Suprapubic skin (tissue), 4 donors: ENCODE measurements around the gene ADORA1. TPM values are rescaled to one million over a fixed set of nuclear protein-coding genes. Genes with fewer than 3 reads are reported as not detected.
A peak's percentile ranks its signal among the peaks of the same experiment; 100 is the strongest.

ENCODE experiments used
- DNase-seq, 2 donors: peaks; one replicate each; pipeline ENCODE4 v3.0.0-alpha.2; 2019; ENCODE audit warnings: low spot score in 2 of 2
- H3K27ac ChIP-seq: fragments of 200-600 bp; sonication (generic); one replicate; pipeline ENCODE4 v1.5.1; 2019
- H3K27me3 ChIP-seq: fragments of 200-600 bp; sonication (generic); one replicate; pipeline ENCODE4 v1.5.1; 2019
- H3K36me3 ChIP-seq: fragments of 200-600 bp; sonication (generic); one replicate; pipeline ENCODE4 v1.5.1; 2019
- H3K4me1 ChIP-seq: fragments of 200-600 bp; sonication (generic); one replicate; pipeline ENCODE4 v1.5.1; 2019
- H3K4me3 ChIP-seq: fragments of 200-600 bp; sonication (generic); one replicate; pipeline ENCODE4 v1.5.1; 2019; ENCODE audit warnings: mild to moderate bottlenecking
- H3K9me3 ChIP-seq: fragments of 200-600 bp; sonication (generic); one replicate; pipeline ENCODE4 v1.5.1; 2019
- EP300 ChIP-seq: sonication (generic); formaldehyde crosslinking; IDR thresholded peaks from one replicate; pipeline ENCODE4 v1.6.1; 2017; ENCODE audit warnings: antibody characterized with exemption
- POLR2A ChIP-seq, 2 donors: fragments of 450-650 bp; IDR thresholded peaks; one replicate each; pipeline ENCODE4 v1.6.1; 2017; ENCODE audit warnings: antibody characterized with exemption in 2 of 2, mild to moderate bottlenecking in 2 of 2, moderate library complexity in 2 of 2
- POLR2AphosphoS5 ChIP-seq, 3 donors: sonication (generic); formaldehyde crosslinking; IDR thresholded peaks; one replicate each; pipeline ENCODE4 v1.6.1; 2017; ENCODE audit warnings: antibody characterized with exemption in 3 of 3
- WGBS: methylation state at CpG from one replicate; pipeline ENCODE4 v1.1.5; 2018; 5-methylcytosine and 5-hydroxymethylcytosine counted together
- total RNA-seq, 4 donors: library from RNA; depleted of rRNA; stranded (reverse); fragments of >200 nt; gene quantifications; one replicate each; pipeline ENCODE4 v1.1.0, GENCODE V29; 2016
- TF ChIP-seq, protein P1 (sequence below), 2 donors: fragments of 200-600 bp in 1 of 2; fragments of 450-650 bp in 1 of 2; sonication (generic) in 1 of 2; IDR thresholded peaks; one replicate each; pipeline ENCODE4 v1.5.1; 2016 to 2019; ENCODE audit warnings: antibody characterized with exemption in 2 of 2, mild to moderate bottlenecking in 1 of 2, moderate library complexity in 1 of 2

Gene ADORA1
- total RNA-seq, 4 donors from 2014 or later: 3.4 to 8.2 (median 5.6) TPM

DNA sequence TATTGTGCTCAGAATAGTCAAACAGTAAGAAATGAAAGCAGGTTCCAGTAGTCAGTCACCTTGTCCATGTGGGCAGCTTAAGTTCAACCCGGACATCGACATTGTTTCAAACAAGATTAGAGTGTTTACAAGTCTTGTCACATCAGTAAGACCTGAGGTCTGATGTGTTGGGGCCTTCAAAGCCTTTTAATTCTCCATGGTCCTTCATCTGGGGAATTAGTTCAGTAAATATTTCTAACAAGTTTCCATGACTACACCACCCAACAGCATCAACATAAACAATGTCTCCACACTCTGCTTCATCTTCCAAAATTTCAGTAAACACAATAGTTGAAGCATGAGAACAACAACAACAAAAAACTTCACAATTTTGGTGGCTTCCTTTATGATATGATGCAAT is 15.1 kb upstream of the ADORA1 start:
- TF ChIP-seq POLR2AphosphoS5 (IDR thresholded peaks at IDR 0.05) (no peak), EP300 (no peak), POLR2A (IDR thresholded peaks at IDR 0.05) (no peak)
- TF ChIP-seq, protein P1, sequence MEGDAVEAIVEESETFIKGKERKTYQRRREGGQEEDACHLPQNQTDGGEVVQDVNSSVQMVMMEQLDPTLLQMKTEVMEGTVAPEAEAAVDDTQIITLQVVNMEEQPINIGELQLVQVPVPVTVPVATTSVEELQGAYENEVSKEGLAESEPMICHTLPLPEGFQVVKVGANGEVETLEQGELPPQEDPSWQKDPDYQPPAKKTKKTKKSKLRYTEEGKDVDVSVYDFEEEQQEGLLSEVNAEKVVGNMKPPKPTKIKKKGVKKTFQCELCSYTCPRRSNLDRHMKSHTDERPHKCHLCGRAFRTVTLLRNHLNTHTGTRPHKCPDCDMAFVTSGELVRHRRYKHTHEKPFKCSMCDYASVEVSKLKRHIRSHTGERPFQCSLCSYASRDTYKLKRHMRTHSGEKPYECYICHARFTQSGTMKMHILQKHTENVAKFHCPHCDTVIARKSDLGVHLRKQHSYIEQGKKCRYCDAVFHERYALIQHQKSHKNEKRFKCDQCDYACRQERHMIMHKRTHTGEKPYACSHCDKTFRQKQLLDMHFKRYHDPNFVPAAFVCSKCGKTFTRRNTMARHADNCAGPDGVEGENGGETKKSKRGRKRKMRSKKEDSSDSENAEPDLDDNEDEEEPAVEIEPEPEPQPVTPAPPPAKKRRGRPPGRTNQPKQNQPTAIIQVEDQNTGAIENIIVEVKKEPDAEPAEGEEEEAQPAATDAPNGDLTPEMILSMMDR (IDR thresholded peaks at IDR 0.05): no peak
- Histone ChIP-seq H3K27ac (no peak overlapping the region), H3K27me3 (peaks cover 12% of the 10 kb centered on the region), H3K9me3 (no peaks in the 10 kb centered on the region), H3K36me3 (no peaks in the 10 kb centered on the region), H3K4me1 (peaks cover under 1% of the 10 kb centered on the region), H3K4me3 (no peak overlapping the region)
- no peak for DNase-seq
- WGBS: 78% methylated on average over 2 of the region's 2 CpGs

DNA sequence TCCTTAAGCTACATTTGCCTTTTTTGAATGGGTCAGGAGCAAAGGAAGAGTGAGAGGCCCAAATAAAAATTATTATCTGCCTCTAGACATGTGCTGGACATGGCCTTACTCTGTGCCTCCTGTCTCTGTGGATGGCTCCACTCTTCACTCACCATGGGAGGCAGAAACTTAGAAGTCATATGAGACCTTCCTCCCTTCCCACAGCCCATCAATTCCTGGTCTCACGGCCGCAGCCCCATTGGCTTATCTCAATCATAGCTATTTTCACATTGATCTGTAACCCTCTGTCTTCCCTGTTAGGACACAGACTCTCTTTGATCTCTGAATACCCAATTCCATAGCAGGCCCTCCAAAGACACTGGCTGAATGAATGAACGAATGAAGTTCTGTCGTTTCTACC is 14.2 kb upstream of the ADORA1 start:
- 84% methylated on average over 4 of the region's 4 CpGs for WGBS
- Histone ChIP-seq H3K36me3 (no peaks in the 10 kb centered on the region), H3K27me3 (peaks cover 21% of the 10 kb centered on the region), H3K27ac (no peak overlapping the region), H3K4me3 (no peak overlapping the region), H3K9me3 (no peaks in the 10 kb centered on the region), H3K4me1 (peaks cover 8% of the 10 kb centered on the region)
- no peak for TF ChIP-seq POLR2A (IDR thresholded peaks at IDR 0.05)
- TF ChIP-seq, protein P1 (IDR thresholded peaks at IDR 0.05): no peak
- no peak for DNase-seq

GRCh38 chr1:203114202-203114601 is 13.3 kb upstream of the ADORA1 start:
- H3K4me3 ChIP-seq: no peak overlapping the region
- no peak for DNase-seq
- H3K27me3 ChIP-seq: peaks cover 30% of the 10 kb centered on the region
- no peaks in the 10 kb centered on the region for H3K9me3 ChIP-seq
- no peaks in the 10 kb centered on the region for H3K36me3 ChIP-seq
- TF ChIP-seq POLR2A (IDR thresholded peaks at IDR 0.05) (no peak), EP300 (no peak), POLR2AphosphoS5 (IDR thresholded peaks at IDR 0.05) (no peak)
- TF ChIP-seq, protein P1 (IDR thresholded peaks at IDR 0.05): no peak
- H3K27ac ChIP-seq: no peak overlapping the region
- 78% methylated on average over 7 of the region's 7 CpGs for WGBS
- H3K4me1 ChIP-seq: peaks cover 8% of the 10 kb centered on the region

DNA sequence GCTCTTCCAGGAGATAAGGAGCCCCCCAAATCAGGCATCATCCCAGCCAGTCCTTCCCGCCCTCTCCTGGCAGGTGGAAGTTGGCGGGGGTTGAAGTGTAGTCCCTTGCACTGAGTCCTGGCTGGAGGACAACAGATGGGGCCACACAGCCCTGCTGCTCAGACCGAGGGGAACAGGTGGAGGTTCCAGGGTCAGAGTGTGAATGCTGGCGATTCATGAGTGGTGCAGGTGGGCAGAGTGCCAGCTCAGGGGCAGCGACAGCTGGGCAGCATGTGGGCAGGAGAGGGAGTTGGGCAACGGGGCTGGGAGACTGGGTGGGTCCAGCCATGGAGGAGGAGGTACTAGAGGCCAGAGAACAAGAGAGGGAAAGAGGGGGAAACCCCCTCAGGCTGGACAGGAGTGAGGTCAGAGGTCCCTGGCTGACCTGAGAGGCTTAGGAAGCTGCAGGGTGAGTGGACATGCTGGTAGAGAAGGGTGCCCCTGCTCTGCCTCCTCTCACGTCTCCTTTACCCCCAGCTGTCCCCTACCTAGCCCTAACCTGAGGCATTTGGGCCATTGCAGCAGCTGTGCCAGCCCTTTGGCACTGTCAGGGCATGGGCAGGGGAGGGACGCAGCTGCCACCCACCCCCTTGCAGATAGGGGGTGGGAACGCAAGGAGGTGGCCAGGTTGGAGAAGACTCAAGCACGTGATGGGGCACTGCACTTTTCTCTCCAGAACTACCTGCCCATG is 11.3 kb upstream of the ADORA1 start:
- Histone ChIP-seq H3K4me3 (no peak overlapping the region), H3K4me1 (peaks cover 8% of the 10 kb centered on the region), H3K27me3 (peaks cover 50% of the 10 kb centered on the region), H3K36me3 (no peaks in the 10 kb centered on the region), H3K9me3 (no peaks in the 10 kb centered on the region), H3K27ac (no peak overlapping the region)
- DNase-seq: no peak
- TF ChIP-seq POLR2A (IDR thresholded peaks at IDR 0.05) (no peak), EP300 (no peak), POLR2AphosphoS5 (IDR thresholded peaks at IDR 0.05) (no peak)
- TF ChIP-seq, protein P1 (IDR thresholded peaks at IDR 0.05): no peak
- WGBS: 65% methylated on average over 10 of the region's 10 CpGs

- 42% methylated on average over 20 of the region's 35 CpGs for WGBS
- H3K4me3 ChIP-seq: no peak overlapping the region
Measured at GRCh38 chr1:203117611-203118575, 9.6 kb upstream of the ADORA1 start.

More at GRCh38 chr1:203117611-203118575, 9.6 kb upstream of the ADORA1 start:
- TF ChIP-seq EP300: no peak
- TF ChIP-seq, protein P1 (IDR thresholded peaks at IDR 0.05): peak; percentile 51 to 74
- no peak for TF ChIP-seq POLR2AphosphoS5 (IDR thresholded peaks at IDR 0.05)
- no peak for TF ChIP-seq POLR2A (IDR thresholded peaks at IDR 0.05)
- Histone ChIP-seq H3K36me3 (no peaks in the 10 kb centered on the region), H3K27me3 (peaks cover 57% of the 10 kb centered on the region), H3K27ac (no peak overlapping the region), H3K4me1 (peaks cover 8% of the 10 kb centered on the region), H3K9me3 (no peaks in the 10 kb centered on the region)
- peak in 1 of 2 donors; percentile 35 for DNase-seq
